HG02610 (cell line): Measurements from ENCODE around the gene UNC5C.

ENCODE experiments used
- ATAC-seq: cut with Tn5 transposase; IDR thresholded peaks from one replicate; pipeline ENCODE4 v1.9.1; 2021; ENCODE audit warnings: mild to moderate bottlenecking, moderate library complexity; ENCODE audit not compliant: unreplicated experiment

Gene UNC5C

DNA sequence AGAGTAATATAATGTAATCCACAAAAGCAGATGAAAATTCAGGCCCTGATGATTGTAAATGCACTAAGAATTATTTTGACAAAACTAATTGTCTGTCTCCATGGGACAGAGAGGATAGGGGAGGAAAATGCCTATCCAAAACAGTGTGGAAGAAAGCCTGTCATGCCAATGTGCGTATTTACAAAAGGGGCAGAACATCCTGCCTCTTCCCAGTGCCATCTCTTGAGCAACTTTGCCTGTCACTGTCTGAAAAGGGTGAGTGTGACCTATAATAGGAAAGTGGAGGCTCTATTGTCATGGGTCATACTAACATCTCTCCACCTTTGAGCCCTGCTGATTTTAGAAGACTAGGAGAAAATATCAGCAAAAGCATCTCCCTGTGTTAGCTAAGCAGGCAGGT lies 264.1 kb downstream of the UNC5C start:
- no peak for ATAC-seq

DNA sequence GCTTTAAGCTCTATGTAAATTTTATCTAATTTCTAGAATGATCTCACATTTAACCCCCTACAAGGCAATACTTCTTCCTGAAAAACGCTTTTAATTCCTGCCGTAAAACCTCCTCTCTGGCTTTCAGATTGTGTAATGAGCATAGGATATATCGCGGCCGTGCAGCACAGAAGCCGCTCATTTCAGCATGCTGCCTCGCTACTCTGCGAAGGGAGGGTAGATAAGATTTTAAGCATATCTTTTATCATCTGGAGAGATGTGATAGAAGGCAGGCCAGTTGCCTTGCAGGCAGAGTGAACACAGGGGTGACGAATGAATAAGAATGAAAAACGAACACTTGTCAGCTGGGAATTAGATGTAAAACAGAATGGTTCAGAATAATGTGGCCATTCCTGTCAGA lies 265.5 kb downstream of the UNC5C start:
- no peak for ATAC-seq

DNA sequence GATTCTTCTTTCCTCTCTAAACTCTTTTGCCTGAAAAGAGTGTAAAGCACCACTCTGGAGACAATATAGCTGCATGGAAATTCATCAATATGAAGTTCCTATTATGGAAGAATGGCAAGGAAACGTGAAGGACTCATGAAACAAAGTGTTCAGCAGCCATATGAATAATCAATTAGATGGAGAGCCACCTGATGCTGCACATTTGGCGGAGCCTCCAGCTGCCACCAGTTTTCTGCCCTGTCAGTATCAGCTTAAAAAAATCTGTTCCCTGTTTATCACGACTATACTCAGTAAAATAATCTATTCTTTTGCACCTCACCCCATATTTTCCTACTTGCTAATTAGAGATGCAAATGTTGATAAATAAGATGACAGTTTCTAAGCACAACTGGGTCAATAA lies 276.0 kb downstream of the UNC5C start:
- no peak for ATAC-seq

DNA sequence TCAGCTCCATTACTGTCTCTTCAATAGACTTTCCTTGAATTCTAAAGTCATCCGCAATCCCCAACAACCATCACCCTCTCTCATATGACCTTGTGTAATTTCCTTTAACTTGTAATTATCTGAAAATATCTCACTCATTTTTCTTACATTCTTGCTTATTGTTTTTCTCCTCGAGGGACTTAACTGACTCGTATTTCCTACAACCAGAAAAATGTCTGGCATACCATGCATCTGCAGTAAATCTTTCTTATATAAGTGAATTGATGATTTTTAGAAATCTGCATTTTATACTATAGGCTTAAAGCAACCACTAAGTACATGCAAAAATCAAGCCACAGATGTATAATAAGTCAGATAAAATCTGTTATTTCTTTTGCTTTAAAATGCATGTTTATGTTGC lies 276.7 kb downstream of the UNC5C start:
- ATAC-seq: no peak

DNA sequence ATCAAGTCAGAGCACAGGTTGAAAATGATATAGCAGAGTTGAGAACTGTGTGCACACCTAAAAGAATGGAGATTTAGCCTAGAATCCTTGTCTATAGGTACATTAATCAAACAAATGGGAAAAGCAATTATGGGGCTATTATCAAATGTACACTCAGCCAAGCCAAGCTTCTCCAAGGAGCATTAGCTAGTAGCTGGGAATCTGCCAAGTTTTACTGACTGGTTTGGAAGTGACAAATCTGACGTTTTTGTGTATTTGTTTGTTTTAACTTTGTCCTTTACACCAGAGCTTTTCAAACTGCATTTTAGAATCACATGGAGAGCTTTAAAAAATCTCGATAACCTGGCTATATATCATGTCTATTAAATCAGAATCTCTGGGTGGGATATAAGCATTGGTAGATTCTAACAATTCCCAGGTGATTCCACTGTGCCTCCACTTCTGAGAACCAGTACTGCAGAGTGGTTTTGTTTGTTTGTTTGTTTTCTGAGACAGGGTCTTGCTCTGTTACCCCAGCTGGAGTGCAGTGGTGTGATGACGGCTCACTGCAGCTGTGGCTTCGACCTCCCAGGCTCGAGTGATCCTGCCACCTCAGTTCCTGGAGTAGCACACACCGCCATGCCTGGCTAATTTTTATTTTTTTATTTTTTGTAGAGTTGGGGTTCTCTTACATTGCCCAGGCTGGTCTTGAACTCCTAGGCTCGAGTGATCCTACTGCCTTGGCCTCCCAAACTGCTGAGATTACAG lies 279.8 kb downstream of the UNC5C start:
- ATAC-seq: no peak

DNA sequence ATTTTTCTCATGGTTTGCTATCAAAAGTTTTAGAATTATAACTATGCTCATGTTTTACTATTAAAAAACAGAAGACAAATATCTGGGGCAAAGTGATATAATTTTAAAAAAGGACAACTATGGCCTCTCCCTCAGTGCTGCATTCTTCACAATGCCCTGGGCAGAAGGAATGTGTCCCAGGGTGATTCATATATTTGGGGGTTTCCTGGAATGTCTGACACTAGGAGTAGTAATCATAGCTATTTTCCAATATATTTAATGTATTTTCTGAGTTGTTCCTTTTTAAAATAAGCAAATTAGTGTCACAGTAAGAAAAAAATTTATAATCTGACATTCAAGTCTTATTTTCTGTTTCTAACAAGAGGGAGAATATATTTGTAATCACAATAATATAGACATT lies 281.7 kb downstream of the UNC5C start:
- no peak for ATAC-seq

DNA sequence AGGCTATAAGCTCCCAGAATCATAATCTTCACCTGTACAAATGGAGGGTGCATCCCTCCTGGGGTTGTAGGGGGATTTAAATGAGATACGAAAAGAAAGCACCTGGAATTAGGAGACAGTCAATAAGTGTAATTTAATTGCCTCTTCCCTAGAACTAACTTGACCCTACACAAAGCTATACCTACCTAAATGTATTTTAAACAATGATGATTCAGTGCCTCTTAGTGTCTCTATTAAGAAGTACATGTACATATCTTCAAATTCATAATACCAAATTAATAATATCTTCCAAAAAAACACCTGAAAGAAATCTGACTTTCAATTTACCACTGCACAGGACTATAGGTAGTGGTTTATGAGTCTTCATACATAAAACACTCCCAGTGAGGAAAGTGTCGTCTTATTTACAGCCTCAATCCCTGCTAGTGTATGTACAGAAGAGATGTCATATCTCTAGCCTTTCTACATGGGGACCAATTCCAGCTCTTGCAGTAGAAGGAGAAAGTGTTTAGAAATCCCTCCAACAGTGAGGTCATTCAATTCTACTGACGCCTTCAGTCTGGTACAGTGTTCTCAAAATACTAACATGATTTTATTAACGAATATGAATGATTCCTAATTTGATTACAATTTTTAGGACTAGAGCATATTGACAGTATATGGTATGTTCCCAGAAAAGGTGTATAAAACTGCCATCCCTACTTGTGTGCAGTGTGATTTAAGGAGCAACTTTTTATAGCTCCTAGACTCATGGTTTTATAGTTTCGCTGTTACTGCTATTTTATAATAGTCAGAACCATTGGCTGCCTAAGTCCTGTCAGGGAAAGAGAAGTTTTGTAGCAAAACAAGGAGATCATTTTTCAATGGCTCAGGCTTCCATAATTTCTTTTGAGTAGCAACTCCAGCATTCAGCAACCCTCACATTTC lies 282.7 kb downstream of the UNC5C start:
- no peak for ATAC-seq

DNA sequence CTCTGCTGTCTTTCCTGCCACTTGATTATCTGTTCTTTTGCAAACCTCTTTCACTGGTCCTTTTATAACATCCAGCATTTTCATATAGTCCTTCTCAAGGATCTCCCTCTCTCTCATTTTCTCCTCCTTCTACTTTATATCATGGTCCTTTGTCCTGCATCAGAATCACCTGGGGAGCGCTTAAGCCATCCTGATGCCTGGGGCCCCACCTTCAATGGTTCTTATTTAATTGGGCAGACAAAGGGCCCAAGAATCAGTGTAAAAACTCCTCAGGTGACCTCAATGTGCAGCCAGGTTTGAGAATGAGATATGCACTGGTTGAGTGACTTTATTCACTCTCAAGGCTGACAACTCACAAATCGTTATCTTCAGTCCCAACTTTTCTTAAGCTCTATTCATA lies 283.9 kb downstream of the UNC5C start:
- ATAC-seq: no peak

DNA sequence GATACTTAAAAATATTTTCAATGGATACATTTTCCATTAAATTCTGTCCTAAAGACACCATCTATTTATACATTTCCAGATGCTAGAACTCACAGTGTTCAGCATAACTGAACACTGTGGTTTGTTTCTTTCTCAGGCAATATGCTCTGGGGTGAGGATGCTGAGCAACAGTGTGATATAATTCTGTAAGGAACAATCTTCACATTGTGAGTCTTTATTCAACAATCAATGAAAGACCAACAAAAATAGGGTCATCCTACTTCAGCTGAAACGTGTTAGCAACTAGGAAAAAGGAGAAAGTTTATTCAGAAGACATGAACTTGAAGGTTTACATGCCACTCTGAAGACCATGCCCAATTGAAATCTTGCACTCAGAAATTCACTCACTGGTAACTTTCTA lies 284.8 kb downstream of the UNC5C start:
- ATAC-seq: no peak

DNA sequence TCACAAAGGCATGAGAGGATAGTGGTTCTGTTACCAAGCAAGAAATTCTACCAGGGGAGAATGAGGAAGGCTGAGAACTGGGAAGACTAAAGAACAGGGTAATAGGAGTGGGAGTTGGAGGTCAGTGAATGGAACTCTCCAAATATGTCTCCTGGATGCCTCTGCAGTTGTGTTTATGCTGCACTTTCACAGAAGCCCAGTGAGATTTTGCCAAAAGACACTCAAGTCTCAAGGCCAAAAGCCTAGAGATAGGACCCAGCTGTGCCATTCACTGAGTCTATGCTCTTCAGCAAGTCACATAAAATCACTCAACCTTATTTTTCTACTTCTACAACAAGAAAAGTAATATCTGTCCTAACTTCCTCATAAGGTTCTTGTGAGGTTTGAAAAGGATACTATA lies 285.4 kb downstream of the UNC5C start:
- no peak for ATAC-seq

DNA sequence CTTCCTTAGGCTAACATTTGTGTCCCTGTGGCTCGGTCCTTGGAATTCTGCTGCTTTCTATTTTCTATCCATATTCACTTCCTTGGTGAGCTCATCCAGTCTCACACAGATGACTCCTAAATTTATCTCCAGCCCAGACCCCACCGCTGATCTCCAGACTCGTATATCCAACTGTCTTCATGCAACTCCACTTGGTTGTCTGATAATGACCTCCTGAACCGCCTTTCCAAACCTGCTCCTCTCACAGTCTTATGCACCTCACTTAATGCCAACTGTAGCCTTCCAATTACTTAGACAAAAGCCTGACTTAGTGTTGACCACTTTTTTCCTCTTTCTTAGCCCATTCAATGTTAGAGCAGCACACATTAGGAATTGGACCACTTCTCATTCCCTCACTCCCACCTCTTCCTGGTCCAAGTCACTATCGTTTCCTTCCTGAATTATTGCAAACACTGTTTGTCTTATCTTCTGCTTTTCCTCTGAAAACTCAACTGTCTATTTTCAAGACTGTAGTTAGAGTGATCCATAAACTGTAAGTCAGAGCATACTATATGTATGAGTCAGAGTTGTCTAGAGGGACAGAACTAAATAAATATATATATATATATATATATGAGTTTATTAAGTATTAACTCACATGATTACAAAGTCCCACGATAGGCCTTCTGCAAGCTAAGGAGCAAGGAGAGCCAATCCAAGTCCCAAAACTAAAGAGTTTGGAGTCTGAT lies 292.5 kb downstream of the UNC5C start:
- ATAC-seq: no peak

DNA sequence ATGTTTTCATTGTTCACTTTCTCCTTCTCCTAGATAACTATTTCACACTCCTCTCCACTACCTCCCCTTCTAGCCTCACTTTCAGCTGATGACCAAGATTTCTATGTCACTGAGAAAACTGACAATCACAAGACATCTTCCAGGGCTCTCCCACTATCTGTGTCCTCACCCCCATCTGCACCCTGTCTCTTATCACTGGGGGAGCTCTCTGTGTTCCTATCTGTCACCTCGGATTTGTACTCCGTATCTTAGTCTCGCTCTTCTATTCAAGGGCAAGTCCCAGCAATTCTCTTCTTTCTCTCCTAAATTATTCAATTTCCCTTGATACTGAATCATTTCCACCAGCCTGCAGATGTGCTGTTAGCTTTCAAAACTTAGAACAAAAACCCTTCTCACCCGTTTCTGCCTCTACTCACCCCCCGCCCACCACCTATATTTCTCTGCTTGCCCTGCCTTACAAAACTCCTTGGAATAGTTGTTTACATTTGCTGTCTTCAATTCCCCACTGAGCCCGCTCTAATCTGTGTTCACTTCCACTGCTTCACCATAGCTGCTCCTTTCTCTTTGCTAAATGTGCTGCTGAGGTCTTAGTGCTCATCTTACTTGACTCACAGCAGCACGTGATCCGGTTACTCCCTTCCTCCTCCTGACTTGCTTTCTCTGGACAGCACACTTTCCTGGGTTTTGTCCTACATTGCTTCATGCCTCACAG lies 293.2 kb downstream of the UNC5C start:
- no peak for ATAC-seq

DNA sequence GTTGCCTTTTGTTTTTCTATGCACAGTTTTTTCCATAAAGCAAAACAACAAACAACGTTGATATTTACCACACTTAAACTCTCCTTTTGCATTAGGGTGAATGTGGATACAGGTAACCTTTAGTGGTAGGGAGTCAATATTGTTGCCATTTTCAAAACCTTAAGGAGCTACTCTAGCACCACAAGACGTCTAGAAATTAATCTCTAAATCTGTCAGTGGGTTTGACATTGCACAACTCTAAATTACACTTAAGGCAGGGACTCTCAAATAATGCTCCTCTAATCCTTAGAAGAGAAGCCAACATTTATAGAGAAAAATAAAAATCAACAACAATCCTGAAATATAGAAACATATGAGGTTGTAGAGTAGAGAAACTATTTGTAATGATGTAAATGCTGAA lies 297.2 kb downstream of the UNC5C start:
- ATAC-seq: no peak

DNA sequence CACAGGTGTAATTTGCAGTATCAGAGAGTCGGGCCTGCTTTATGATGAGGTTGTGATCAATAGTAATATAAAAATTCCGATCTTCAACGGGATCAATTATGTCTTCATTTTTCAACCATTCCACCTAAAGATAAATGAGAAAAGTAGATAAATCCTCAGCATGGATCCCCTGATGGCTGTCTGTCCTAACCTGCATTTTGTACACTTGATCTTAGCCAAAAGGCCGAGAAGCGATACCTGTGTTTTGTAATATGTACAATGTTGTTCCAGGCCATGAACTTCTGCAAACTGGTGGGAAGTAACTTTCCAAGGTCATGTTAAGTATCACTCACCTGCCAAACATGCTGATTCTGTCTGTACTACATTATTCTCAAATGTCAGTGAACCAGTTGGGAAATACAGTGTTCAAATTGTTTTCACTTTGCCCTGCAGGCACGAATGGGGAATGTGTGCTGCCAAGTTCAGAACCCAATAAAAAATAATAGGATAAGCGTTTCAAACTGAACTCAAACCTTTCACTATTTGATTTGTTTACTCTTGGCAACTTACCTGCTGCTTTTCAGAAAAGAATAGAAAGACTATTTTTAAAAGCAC lies 298.1 kb downstream of the UNC5C start:
- ATAC-seq: no peak

DNA sequence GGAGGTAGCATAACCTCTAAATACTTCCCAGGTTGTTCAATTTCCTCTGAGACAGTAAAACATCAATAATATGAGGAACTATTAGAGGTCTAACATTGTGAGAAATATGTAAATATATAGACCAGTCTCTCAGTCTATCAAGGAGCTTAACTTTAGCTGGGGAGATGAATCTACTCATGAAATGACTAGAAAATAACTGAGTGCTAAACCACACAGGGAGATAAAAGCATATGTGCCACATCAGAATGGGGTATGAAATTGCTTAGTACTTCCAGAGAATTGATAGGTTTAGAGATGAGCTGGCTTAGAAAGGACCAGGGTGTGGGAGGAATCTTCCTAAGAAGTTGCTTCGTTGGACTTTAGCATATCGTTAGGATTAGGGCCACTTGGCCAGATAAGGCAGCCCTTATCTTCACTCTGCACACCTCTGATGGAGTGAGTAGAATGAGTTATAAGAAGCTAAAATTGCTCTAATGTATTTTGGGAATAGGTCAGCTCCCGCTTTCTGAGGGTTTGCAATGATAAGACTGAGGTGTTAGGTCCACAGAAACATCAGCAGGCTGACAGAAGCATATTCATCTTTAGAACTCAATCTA lies 299.2 kb downstream of the UNC5C start:
- ATAC-seq: no peak

DNA sequence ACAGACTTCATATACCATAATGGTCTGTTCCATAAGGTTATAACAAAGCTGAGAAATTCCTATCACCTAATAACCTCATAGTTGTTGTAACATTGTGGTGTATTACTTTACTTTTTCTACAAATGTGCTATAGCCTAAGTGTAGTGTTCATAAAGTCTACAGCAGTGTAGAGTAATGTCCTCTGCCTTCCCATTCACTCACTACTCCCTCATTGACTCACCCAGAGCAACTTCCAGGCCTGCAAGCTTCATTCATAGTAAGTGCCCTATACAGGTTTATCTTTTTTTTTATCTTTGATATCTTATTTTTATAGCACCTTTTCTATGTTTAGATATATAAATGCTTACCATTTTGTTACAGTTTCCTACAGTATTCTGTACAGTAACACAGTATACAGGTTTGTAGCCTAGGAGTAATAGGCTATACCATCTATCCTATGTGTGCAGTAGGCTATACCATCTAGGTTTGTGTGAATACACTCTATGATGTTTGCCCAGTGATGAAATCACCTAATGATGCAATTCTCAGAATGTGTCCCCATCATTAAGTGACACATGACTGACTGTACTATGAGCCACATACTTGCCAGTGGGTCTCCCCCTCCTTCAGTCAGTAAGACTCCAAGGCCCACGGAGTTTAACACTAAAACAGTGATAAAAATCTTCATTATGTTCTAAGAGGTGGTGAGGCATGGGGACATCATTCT lies 299.9 kb downstream of the UNC5C start:
- no peak for ATAC-seq

DNA sequence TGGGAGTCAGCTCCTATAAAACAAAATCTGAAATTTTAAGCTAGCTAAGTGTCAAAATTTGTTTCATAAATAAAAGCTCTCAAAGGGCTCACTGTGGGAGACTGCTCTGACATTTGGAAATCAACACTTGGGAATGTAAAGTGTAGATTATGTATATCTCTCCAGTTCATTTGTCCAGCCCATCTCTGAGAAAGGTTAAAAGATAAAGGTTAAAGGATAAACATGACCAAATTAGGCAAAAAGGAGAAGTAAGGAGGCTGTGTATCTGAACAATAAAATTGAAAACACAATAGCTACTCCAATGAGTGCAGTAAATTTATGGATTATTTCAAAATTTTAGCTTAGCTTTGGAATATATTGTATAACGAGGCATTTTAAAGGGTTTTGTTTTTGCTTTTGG lies 304.9 kb downstream of the UNC5C start:
- no peak for ATAC-seq

DNA sequence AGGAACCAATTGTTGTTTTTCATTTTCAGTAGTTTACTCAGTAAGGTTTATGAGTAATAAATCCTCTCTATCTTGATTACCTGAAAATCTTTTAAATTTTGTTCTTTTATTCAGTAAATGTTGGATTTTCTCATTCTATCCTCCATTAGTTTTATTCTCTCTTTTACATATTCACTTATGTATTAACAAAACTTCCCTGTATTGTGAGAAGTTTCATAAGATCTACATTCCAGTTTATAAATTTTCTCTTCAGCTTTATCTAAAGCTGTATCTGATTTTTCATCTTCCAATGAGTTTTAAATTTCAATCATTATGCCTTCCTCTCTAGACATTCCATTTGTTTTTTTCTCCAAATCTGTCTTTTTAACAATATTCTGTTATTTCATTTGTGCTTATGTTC lies 310.2 kb downstream of the UNC5C start:
- no peak for ATAC-seq

DNA sequence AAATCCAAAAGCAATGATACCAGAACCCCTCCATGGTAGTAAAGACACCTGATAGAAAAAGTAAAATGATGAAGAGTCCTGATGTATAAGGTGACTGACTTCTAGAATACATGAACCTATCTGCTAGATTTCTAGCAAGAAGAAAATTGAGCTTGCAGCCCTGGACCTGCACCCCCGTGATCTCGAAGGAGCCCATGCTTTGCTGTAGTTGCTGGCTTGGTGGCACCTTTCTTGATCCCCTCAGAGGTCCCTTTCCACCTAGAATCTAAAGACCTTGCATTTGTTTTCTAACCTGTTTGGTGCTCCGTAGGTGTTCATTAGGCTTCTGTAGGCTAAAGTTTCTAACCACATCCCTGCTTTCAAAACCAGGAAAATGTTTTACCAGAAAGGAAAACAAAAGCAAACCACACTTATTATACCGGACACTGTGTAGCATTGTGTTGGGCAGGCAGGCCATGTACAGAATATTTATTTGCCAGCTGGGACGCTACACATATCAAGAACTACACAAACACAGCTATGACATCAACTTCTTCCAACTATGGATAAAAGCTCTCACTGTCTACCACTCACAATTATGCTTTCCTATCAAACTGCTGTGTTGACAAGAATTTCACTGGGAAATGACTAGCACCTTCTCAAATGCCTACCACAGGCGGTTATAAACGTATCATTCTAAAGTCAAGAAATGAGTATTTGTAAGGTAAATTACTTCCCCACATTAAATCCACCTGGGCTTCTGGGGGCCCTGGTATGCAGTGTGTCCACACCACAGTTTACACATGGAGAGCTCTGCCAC lies 316.2 kb downstream of the UNC5C start:
- ATAC-seq: no peak
